Smooth muscle cell (in vitro differentiated cells): ENCODE results near the gene TGM5. TPM values are rescaled to one million over a fixed set of nuclear protein-coding genes. Genes with fewer than 3 reads are reported as not detected.

Source experiments
- DNase-seq: peaks from one replicate; lab custom pipeline; 2025; ENCODE audit not compliant: unreplicated experiment; lab: John Stamatoyannopoulos, UW
- H2AFZ ChIP-seq: fragments of 200-600 bp; sonication (generic); 2 replicates; pipeline ENCODE4 v1.6.0; 2016; ENCODE audit warnings: antibody characterized with exemption, low read depth, mild to moderate bottlenecking
- H3F3A ChIP-seq: fragments of 200-600 bp; sonication (generic); 2 replicates; pipeline ENCODE4 v1.6.0; 2017; ENCODE audit warnings: antibody characterized with exemption, low read depth
- H3K27ac ChIP-seq: fragments of 200-600 bp; sonication (generic); 2 replicates; pipeline ENCODE4 v1.5.1; 2016; ENCODE audit warnings: low read depth, mild to moderate bottlenecking
- H3K27me3 ChIP-seq: fragments of 200-600 bp; sonication (generic); 2 replicates; pipeline ENCODE4 v1.6.1; 2016; ENCODE audit warnings: low read depth, mild to moderate bottlenecking
- H3K36me3 ChIP-seq: fragments of 200-600 bp; sonication (generic); 2 replicates; pipeline ENCODE4 v1.5.1; 2016; ENCODE audit warnings: low read depth
- H3K4me1 ChIP-seq: fragments of 200-600 bp; sonication (generic); 2 replicates; pipeline ENCODE4 v1.5.1; 2016; ENCODE audit warnings: low read depth
- H3K4me2 ChIP-seq: fragments of 200-600 bp; sonication (generic); 2 replicates; pipeline ENCODE4 v1.6.0; 2016; ENCODE audit warnings: mild to moderate bottlenecking
- H3K4me3 ChIP-seq: fragments of 200-600 bp; sonication (generic); 2 replicates; pipeline ENCODE4 v1.5.1; 2016; ENCODE audit warnings: mild to moderate bottlenecking
- H3K79me2 ChIP-seq: fragments of 200-600 bp; sonication (generic); 2 replicates; pipeline ENCODE4 v1.6.0; 2016; ENCODE audit warnings: low read depth, mild to moderate bottlenecking
- H3K9ac ChIP-seq: fragments of 200-600 bp; sonication (generic); 2 replicates; pipeline ENCODE4 v1.6.0; 2016; ENCODE audit warnings: low read depth
- H3K9me3 ChIP-seq: fragments of 200-600 bp; sonication (generic); replicated peaks from 2 replicates; pipeline ENCODE4 v1.5.1; 2016; ENCODE audit warnings: low read depth
- H4K20me1 ChIP-seq: fragments of 200-600 bp; sonication (generic); 2 replicates; pipeline ENCODE4 v1.6.0; 2016; ENCODE audit warnings: low read depth
- CTCF ChIP-seq: fragments of 200-600 bp; sonication (generic); IDR thresholded peaks from 2 replicates; pipeline ENCODE4 v1.5.1; 2017; ENCODE audit warnings: borderline replicate concordance, mild to moderate bottlenecking, antibody characterized with exemption; ENCODE audit not compliant: insufficient read depth, poor library complexity, severe bottlenecking
- WGBS: methylation state at CpG from one replicate; pipeline ENCODE4 v1.1.7; 2016; ENCODE audit warnings: low lambda C conversion rate; 5-methylcytosine and 5-hydroxymethylcytosine counted together
- polyA plus RNA-seq: library from polyadenylated mRNA; unstranded; fragments of >200 nt; fragmentation: Nextera tagmentation; extraction: Ambion mirVana; gene quantifications from 2 replicates; pipeline ENCODE4 v1.2.1, GENCODE V29; 2016
- small RNA-seq: library from RNA; depleted of rRNA; stranded (forward); fragments of <200 nt; gene quantifications from one replicate; pipeline ENCODE3, GENCODE V24; 2014
- total RNA-seq: library from RNA; depleted of rRNA; stranded (reverse); fragments of >200 nt; gene quantifications from 2 replicates; pipeline ENCODE4 v1.2.3, GENCODE V29; 2014

TGM5 gene
- total and polyA plus RNA-seq, 2 experiments from 2014 or later, result 0.08 to 2.5 TPM

- Histone ChIP-seq H3K36me3 (no peaks in the 10 kb centered on the region), H3K4me1 (peaks cover 8% of the 10 kb centered on the region), H3K4me2 (peak overlapping the region; percentile 99), H3K4me3 (peak overlapping the region; percentile 85), H3K27ac (no peak overlapping the region), H3K9ac (no peak overlapping the region), H3F3A (peaks cover 14% of the 10 kb centered on the region), H3K9me3 (no peaks in the 10 kb centered on the region), H2AFZ (peak overlapping the region; percentile 95), H4K20me1 (no peaks in the 10 kb centered on the region), H3K79me2 (peaks cover 9% of the 10 kb centered on the region), H3K27me3 (no peaks in the 10 kb centered on the region)
- WGBS, result 68% methylated on average over 9 of the region's 9 CpGs
- DNase-seq, result no peak
- TF ChIP-seq CTCF, result no peak
Observed at GRCh38 chr15:43184407-43185124, 82.2 kb downstream of the TGM5 start.

- Histone ChIP-seq H3K4me2 (no peak overlapping the region), H3K4me1 (peaks cover 8% of the 10 kb centered on the region), H3K9me3 (no peaks in the 10 kb centered on the region), H4K20me1 (no peaks in the 10 kb centered on the region), H3K4me3 (no peak overlapping the region), H3F3A (peaks cover 14% of the 10 kb centered on the region), H3K9ac (no peak overlapping the region), H3K79me2 (peaks cover 9% of the 10 kb centered on the region), H3K27me3 (no peaks in the 10 kb centered on the region), H2AFZ (no peak overlapping the region), H3K36me3 (no peaks in the 10 kb centered on the region), H3K27ac (no peak overlapping the region)
- WGBS, result 92% methylated on average over 3 of the region's 3 CpGs
- no peak for DNase-seq
- TF ChIP-seq CTCF, result no peak
Observed at GRCh38 chr15:43183270-43183669, 83.5 kb downstream of the TGM5 start.

Small RNA genes lying within 50 kb of the gene (small RNA-seq; reads per million reads assigned to genes)
- gene RF00019, result not detected

Other genes starting within 250 kb of the TGM5 start
- gene UBR1, start 160.9 kb downstream of the TGM5 start, total RNA-seq, result 20.5 and 24.0 TPM in 2 replicates
- 8.7 and 9.5 TPM in 2 replicates for gene UBR1, start 160.9 kb downstream of the TGM5 start, polyA plus RNA-seq
- gene TMEM62, start 133.3 kb downstream of the TGM5 start, total RNA-seq, result 9.0 and 12.0 TPM in 2 replicates
- gene TMEM62, start 133.3 kb downstream of the TGM5 start, polyA plus RNA-seq, result 3.1 and 8.8 TPM in 2 replicates
- gene CCNDBP1, start 81.5 kb downstream of the TGM5 start, total RNA-seq, result 29.6 and 30.5 TPM in 2 replicates
- 22.1 and 33.4 TPM in 2 replicates for gene CCNDBP1, start 81.5 kb downstream of the TGM5 start, polyA plus RNA-seq
- not detected in 2 replicates for gene EPB42, start 45.9 kb downstream of the TGM5 start, total RNA-seq
- not detected in 2 replicates for gene EPB42, start 45.9 kb downstream of the TGM5 start, polyA plus RNA-seq
- not detected in 2 replicates for gene TGM7, start 35.3 kb upstream of the TGM5 start, total RNA-seq
- not detected in 2 replicates for gene TGM7, start 35.3 kb upstream of the TGM5 start, polyA plus RNA-seq
- 5.0 and 5.7 TPM in 2 replicates for gene LCMT2, start 63.6 kb upstream of the TGM5 start, total RNA-seq
- gene LCMT2, start 63.6 kb upstream of the TGM5 start, polyA plus RNA-seq, result 2.2 and 5.4 TPM in 2 replicates
- 10.9 and 20.9 TPM in 2 replicates for gene ZSCAN29, start 104.1 kb upstream of the TGM5 start, total RNA-seq
- 6.3 and 11.6 TPM in 2 replicates for gene ZSCAN29, start 104.1 kb upstream of the TGM5 start, polyA plus RNA-seq
- 5.9 and 11.4 TPM in 2 replicates for gene TUBGCP4, start 104.2 kb upstream of the TGM5 start, total RNA-seq
- gene TUBGCP4, start 104.2 kb upstream of the TGM5 start, polyA plus RNA-seq, result 9.0 and 10.2 TPM in 2 replicates
- 41.5 and 52.0 TPM in 2 replicates for gene TP53BP1, start 226.2 kb upstream of the TGM5 start, total RNA-seq
- 19.9 and 24.1 TPM in 2 replicates for gene TP53BP1, start 226.2 kb upstream of the TGM5 start, polyA plus RNA-seq